SK-N-SH (cell line): ENCODE measurements around the gene NRCAM. TPM values are rescaled to one million over a fixed set of nuclear protein-coding genes. Genes with fewer than 3 reads are reported as not detected.

Experiments used
- CTCF ChIA-PET: fragments of 300-600, 350-600 bp; formaldehyde crosslinking; extraction: SDS; loops from one replicate; lab custom pipeline; 2021; lab: Yijun Ruan, JAX
- POLR2A ChIA-PET: fragments of 350-600 bp; sonication (Branson Sonifier 250); formaldehyde crosslinking; extraction: SDS; loops from one replicate; lab custom pipeline; 2020; ENCODE audit warnings: antibody characterized with exemption, inconsistent platforms; lab: Yijun Ruan, JAX
- DNase-seq: peaks from one replicate; pipeline ENCODE4 v3.0.0; 2012
- H2AFZ ChIP-seq: fragments of 200-600 bp; sonication (generic); 2 replicates; pipeline ENCODE4 v1.8.1; 2016; ENCODE audit warnings: antibody characterized with exemption, mild to moderate bottlenecking, low read depth
- H3F3A ChIP-seq: fragments of 200-600 bp; sonication (generic); replicated peaks from 2 replicates; pipeline ENCODE3; 2016; ENCODE audit warnings: antibody characterized with exemption, mild to moderate bottlenecking; ENCODE audit not compliant: insufficient read depth
- H3K27ac ChIP-seq, 2 experiments: fragments of 200-500 bp in 1 of 2; fragments of 200-600 bp in 1 of 2; sonication (Bioruptor generic) in 1 of 2; sonication (generic), shearing (Covaris generic) in 1 of 2; 2 replicates each; pipeline versions ENCODE4 v1.5.1 to v1.6.1; 2014 to 2016; ENCODE audit warnings: low read depth in 2 of 2, inconsistent platforms in 1 of 2, low read length in 1 of 2, mild to moderate bottlenecking in 1 of 2, mixed read lengths in 1 of 2
- H3K27me3 ChIP-seq: fragments of 200-600 bp; sonication (generic), shearing (Covaris generic); 2 replicates; pipeline ENCODE4 v1.6.1; 2016; ENCODE audit warnings: mixed run types; ENCODE audit not compliant: insufficient read depth
- H3K36me3 ChIP-seq, 2 experiments: fragments of 200-500 bp in 1 of 2; fragments of 200-600 bp in 1 of 2; sonication (Bioruptor generic) in 1 of 2; sonication (generic) in 1 of 2; replicated peaks in 1 of 2; 2 replicates each; pipeline versions ENCODE3 to v1.5.1; 2014 to 2016; ENCODE audit warnings: low read length in 1 of 2, mild to moderate bottlenecking in 1 of 2; ENCODE audit not compliant: insufficient read depth in 2 of 2, control insufficient read depth in 1 of 2
- H3K4me1 ChIP-seq, 2 experiments: fragments of 200-500 bp in 1 of 2; fragments of 200-600 bp in 1 of 2; sonication (Bioruptor generic) in 1 of 2; sonication (generic), shearing (Covaris generic) in 1 of 2; 2 replicates each; pipeline versions ENCODE4 v1.5.1 to v1.6.1; 2014 to 2016; ENCODE audit warnings: low read depth in 1 of 2, low read length in 1 of 2, mixed run types in 1 of 2; ENCODE audit not compliant: insufficient read depth in 2 of 2, control insufficient read depth in 1 of 2
- H3K4me2 ChIP-seq: fragments of 200-600 bp; sonication (generic), shearing (Covaris generic); 2 replicates; pipeline ENCODE4 v1.6.1; 2017; ENCODE audit warnings: mixed run types
- H3K4me3 ChIP-seq, 2 experiments: fragments of 200-500 bp in 1 of 2; fragments of 200-600 bp in 1 of 2; sonication (Bioruptor generic) in 1 of 2; sonication (generic), shearing (Covaris generic) in 1 of 2; 2 replicates each; pipeline versions ENCODE4 v1.5.1 to v1.8.1; 2014 to 2016; ENCODE audit warnings: low read depth in 2 of 2, inconsistent platforms in 1 of 2, low read length in 1 of 2, mild to moderate bottlenecking in 1 of 2, mixed read lengths in 1 of 2, moderate library complexity in 1 of 2
- H3K79me2 ChIP-seq: fragments of 200-600 bp; sonication (generic); 2 replicates; pipeline ENCODE4 v1.8.1; 2017; ENCODE audit warnings: mild to moderate bottlenecking; ENCODE audit not compliant: insufficient read depth
- H3K9ac ChIP-seq: fragments of 200-600 bp; sonication (generic); 2 replicates; pipeline ENCODE4 v1.6.1; 2017; ENCODE audit warnings: mixed run types
- H3K9me2 ChIP-seq: fragments of 200-600 bp; sonication (generic); 2 replicates; pipeline ENCODE4 v1.6.1; 2017; ENCODE audit warnings: mixed run types
- H3K9me3 ChIP-seq: fragments of 200-600 bp; sonication (generic); 2 replicates; pipeline ENCODE4 v1.6.1; 2017; ENCODE audit warnings: mixed run types, mild to moderate bottlenecking, moderate library complexity
- H4K20me1 ChIP-seq: fragments of 200-600 bp; sonication (generic); 2 replicates; pipeline ENCODE4 v1.6.1; 2017; ENCODE audit warnings: mild to moderate bottlenecking, mixed run types; ENCODE audit not compliant: insufficient read depth
- CHD2 ChIP-seq: fragments of 150-350 bp; IDR thresholded peaks from 2 replicates; pipeline ENCODE4 v1.6.1; 2018; ENCODE audit warnings: low read length; ENCODE audit not compliant: partially characterized antibody
- ELF1 ChIP-seq: IDR thresholded peaks from 2 replicates; pipeline ENCODE4 v1.4.0; 2012
- EZH2phosphoT487 ChIP-seq: fragments of 200-600 bp; sonication (generic); IDR thresholded peaks from 2 replicates; pipeline ENCODE4 v1.6.1; 2017; ENCODE audit warnings: low read depth, mixed run types, mild to moderate bottlenecking, antibody characterized with exemption, moderate library complexity, borderline replicate concordance
- FOXM1 ChIP-seq: IDR thresholded peaks from 2 replicates; pipeline ENCODE4 v1.4.0; 2012; ENCODE audit warnings: low read depth, mild to moderate bottlenecking
- GATA2 ChIP-seq: sonication (generic); formaldehyde crosslinking; IDR thresholded peaks from 2 replicates; pipeline ENCODE4 v1.5.0; 2020; ENCODE audit warnings: mild to moderate bottlenecking, missing genetic modification reagents
- IRF3 ChIP-seq: fragments of 150-350 bp; IDR thresholded peaks from 2 replicates; pipeline ENCODE4 v1.6.1; 2016; ENCODE audit warnings: mild to moderate bottlenecking, low read depth, low read length
- JUND ChIP-seq: IDR thresholded peaks from 2 replicates; pipeline ENCODE4 v1.4.0; 2012
- MEF2A ChIP-seq: IDR thresholded peaks from 2 replicates; pipeline ENCODE4 v1.4.0; 2012; ENCODE audit warnings: low read depth, borderline replicate concordance
- NRF1 ChIP-seq: IDR thresholded peaks from 2 replicates; pipeline ENCODE4 v1.6.1; 2012; ENCODE audit warnings: low read depth, mild to moderate bottlenecking, low read length
- RCOR1 ChIP-seq: fragments of 150-350 bp; IDR thresholded peaks from 2 replicates; pipeline ENCODE4 v1.6.1; 2017; ENCODE audit warnings: antibody characterized with exemption, low read length
- RXRA ChIP-seq: IDR thresholded peaks from 2 replicates; pipeline ENCODE4 v1.4.0; 2012; ENCODE audit warnings: low read depth, mild to moderate bottlenecking, borderline replicate concordance
- SIN3A ChIP-seq: IDR thresholded peaks from 2 replicates; pipeline ENCODE4 v1.6.1; 2012; ENCODE audit warnings: low read depth, mild to moderate bottlenecking, low read length, moderate library complexity, borderline replicate concordance
- TAF1 ChIP-seq: IDR thresholded peaks from 2 replicates; pipeline ENCODE4 v1.6.1; 2012; ENCODE audit warnings: low read depth, mild to moderate bottlenecking, low read length, moderate library complexity, borderline replicate concordance
- TEAD4 ChIP-seq: IDR thresholded peaks from 2 replicates; pipeline ENCODE4 v1.4.0; 2012; ENCODE audit warnings: mild to moderate bottlenecking, borderline replicate concordance; ENCODE audit not compliant: insufficient read depth
- YY1 ChIP-seq: IDR thresholded peaks from 2 replicates; pipeline ENCODE4 v1.4.0; 2012; ENCODE audit warnings: low read depth, mild to moderate bottlenecking
- polyA plus RNA-seq, 3 experiments: library from polyadenylated mRNA; depleted of rRNA; stranded (reverse); fragments of >200 nt; gene quantifications; 2 replicates each; pipeline ENCODE4 v1.2.3, GENCODE V29; 2012
- TF ChIP-seq, protein P1 (sequence below): IDR thresholded peaks from 2 replicates; pipeline ENCODE4 v1.4.0; 2012; ENCODE audit warnings: low read depth, borderline replicate concordance
- TF ChIP-seq, protein P2 (sequence below): IDR thresholded peaks from 2 replicates; pipeline ENCODE4 v1.4.0; 2012; ENCODE audit warnings: low read depth, borderline replicate concordance
- TF ChIP-seq, protein P3 (sequence below): IDR thresholded peaks from 2 replicates; pipeline ENCODE4 v1.6.1; 2012; ENCODE audit warnings: mild to moderate bottlenecking, low read depth, low read length, moderate library complexity

Gene NRCAM
- polyA plus RNA-seq, 1 of the 3 experiments (the other 2 are of a cell fraction), result 1.1 TPM

- no peak overlapping the region for H3K27ac ChIP-seq
- no peaks in the 10 kb centered on the region; the same call in 1 of the 2 replicates for H3K27me3 ChIP-seq
- no peaks in the 10 kb centered on the region for H3F3A ChIP-seq
- no peaks in the 10 kb centered on the region for H3K9me2 ChIP-seq
- no peak overlapping the region for H3K4me3 ChIP-seq
- peaks cover 0 to 17% of the 10 kb centered on the region in 2 experiments; a peak in 2 of 4 replicates for H3K4me1 ChIP-seq
- no peak for DNase-seq
- no peak overlapping the region for H3K9ac ChIP-seq
- H2AFZ ChIP-seq, result no peak overlapping the region
- ChIA-PET CTCF (no interaction called here), POLR2A (no interaction called here)
- H3K79me2 ChIP-seq, result no peaks in the 10 kb centered on the region
- peaks cover 0 to 2% of the 10 kb centered on the region in 2 experiments for H3K36me3 ChIP-seq
- TF ChIP-seq NRF1 (no peak), FOXM1 (no peak), JUND (no peak), TAF1 (no peak), SIN3A (no peak), EZH2phosphoT487 (no peak), RXRA (no peak), IRF3 (no peak), YY1 (no peak), RCOR1 (no peak), CHD2 (no peak), ELF1 (no peak), MEF2A (no peak), TEAD4 (no peak), GATA2 (CRISPR knock-in tag) (no peak)
- TF ChIP-seq, protein P1, sequence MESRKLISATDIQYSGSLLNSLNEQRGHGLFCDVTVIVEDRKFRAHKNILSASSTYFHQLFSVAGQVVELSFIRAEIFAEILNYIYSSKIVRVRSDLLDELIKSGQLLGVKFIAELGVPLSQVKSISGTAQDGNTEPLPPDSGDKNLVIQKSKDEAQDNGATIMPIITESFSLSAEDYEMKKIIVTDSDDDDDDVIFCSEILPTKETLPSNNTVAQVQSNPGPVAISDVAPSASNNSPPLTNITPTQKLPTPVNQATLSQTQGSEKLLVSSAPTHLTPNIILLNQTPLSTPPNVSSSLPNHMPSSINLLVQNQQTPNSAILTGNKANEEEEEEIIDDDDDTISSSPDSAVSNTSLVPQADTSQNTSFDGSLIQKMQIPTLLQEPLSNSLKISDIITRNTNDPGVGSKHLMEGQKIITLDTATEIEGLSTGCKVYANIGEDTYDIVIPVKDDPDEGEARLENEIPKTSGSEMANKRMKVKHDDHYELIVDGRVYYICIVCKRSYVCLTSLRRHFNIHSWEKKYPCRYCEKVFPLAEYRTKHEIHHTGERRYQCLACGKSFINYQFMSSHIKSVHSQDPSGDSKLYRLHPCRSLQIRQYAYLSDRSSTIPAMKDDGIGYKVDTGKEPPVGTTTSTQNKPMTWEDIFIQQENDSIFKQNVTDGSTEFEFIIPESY, result no peak
- TF ChIP-seq, protein P2, sequence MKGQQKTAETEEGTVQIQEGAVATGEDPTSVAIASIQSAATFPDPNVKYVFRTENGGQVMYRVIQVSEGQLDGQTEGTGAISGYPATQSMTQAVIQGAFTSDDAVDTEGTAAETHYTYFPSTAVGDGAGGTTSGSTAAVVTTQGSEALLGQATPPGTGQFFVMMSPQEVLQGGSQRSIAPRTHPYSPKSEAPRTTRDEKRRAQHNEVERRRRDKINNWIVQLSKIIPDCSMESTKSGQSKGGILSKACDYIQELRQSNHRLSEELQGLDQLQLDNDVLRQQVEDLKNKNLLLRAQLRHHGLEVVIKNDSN, result no peak
- TF ChIP-seq, protein P3, sequence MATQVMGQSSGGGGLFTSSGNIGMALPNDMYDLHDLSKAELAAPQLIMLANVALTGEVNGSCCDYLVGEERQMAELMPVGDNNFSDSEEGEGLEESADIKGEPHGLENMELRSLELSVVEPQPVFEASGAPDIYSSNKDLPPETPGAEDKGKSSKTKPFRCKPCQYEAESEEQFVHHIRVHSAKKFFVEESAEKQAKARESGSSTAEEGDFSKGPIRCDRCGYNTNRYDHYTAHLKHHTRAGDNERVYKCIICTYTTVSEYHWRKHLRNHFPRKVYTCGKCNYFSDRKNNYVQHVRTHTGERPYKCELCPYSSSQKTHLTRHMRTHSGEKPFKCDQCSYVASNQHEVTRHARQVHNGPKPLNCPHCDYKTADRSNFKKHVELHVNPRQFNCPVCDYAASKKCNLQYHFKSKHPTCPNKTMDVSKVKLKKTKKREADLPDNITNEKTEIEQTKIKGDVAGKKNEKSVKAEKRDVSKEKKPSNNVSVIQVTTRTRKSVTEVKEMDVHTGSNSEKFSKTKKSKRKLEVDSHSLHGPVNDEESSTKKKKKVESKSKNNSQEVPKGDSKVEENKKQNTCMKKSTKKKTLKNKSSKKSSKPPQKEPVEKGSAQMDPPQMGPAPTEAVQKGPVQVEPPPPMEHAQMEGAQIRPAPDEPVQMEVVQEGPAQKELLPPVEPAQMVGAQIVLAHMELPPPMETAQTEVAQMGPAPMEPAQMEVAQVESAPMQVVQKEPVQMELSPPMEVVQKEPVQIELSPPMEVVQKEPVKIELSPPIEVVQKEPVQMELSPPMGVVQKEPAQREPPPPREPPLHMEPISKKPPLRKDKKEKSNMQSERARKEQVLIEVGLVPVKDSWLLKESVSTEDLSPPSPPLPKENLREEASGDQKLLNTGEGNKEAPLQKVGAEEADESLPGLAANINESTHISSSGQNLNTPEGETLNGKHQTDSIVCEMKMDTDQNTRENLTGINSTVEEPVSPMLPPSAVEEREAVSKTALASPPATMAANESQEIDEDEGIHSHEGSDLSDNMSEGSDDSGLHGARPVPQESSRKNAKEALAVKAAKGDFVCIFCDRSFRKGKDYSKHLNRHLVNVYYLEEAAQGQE, result no peak
- TF ChIP-seq, all 33 proteins: peak for 0
- Histone ChIP-seq H3K4me2 (no peak overlapping the region), H4K20me1 (no peaks in the 10 kb centered on the region), H3K9me3 (no peaks in the 10 kb centered on the region)
These were observed 92.6 kb downstream of the NRCAM start for GRCh38 chr7:108363659-108364058.
